ENCODE results near the gene PKLR.
A peak's percentile ranks its signal among the peaks of the same experiment; 100 is the strongest.
"Not testable (repeated sequence)": the region's sequence is repeated elsewhere in the genome, so short reads cannot be mapped to it uniquely, and the experiment has no call there.

The PKLR gene

GRCh38 chr1:155316922-155317321 is 15.7 kb upstream of the PKLR start:
- DNase-seq, result no peak

GRCh38 chr1:155313261-155313660 is 12.0 kb upstream of the PKLR start:
- no peak for DNase-seq

- DNase-seq, result peak; percentile 11 to 50 (median 24)
Measured at GRCh38 chr1:155309423-155310021, 8.3 kb upstream of the PKLR start.

- peak; percentile 99 for DNase-seq
Measured at GRCh38 chr1:155308493-155309422, 7.5 kb upstream of the PKLR start, which contains the start of gene FDPS. TSS of gene FDPS (plus strand) at chr1:155308866. CDS start at chr1:155309790, 924 bp downstream.

- DNase-seq, result peak; percentile 17 to 56 (median 46)
Measured at GRCh38 chr1:155307247-155307740, 6.1 kb upstream of the PKLR start.

GRCh38 chr1:155305881-155306391 is 4.7 kb upstream of the PKLR start:
- no peak for DNase-seq

GRCh38 chr1:155304558-155305063 is 3.4 kb upstream of the PKLR start:
- DNase-seq, result no peak

- DNase-seq, result no peak
Measured at GRCh38 chr1:155300553-155301329, 497 bp downstream of the PKLR start.

GRCh38 chr1:155300024-155300423 is 1.2 kb downstream of the PKLR start:
- no peak for DNase-seq

- DNase-seq, result no peak
Measured at GRCh38 chr1:155297384-155297783, 3.9 kb downstream of the PKLR start.

GRCh38 chr1:155296661-155297060 is 4.6 kb downstream of the PKLR start:
- no peak for DNase-seq

GRCh38 chr1:155295942-155296267 is 5.3 kb downstream of the PKLR start:
- no peak for DNase-seq

GRCh38 chr1:155295183-155295941 is 5.9 kb downstream of the PKLR start:
- DNase-seq, result peak in 1 of 4 experiments; percentile 6

GRCh38 chr1:155294520-155295182 is 6.6 kb downstream of the PKLR start:
- DNase-seq, result peak in 1 of 4 experiments; percentile 13

- DNase-seq, result no peak
Measured at GRCh38 chr1:155293086-155293749, 8.0 kb downstream of the PKLR start.

- DNase-seq, result not testable (repeated sequence)
Measured at GRCh38 chr1:155291006-155291405, 10.2 kb downstream of the PKLR start.

GRCh38 chr1:155287987-155288543 is 13.2 kb downstream of the PKLR start:
- no peak for DNase-seq

GRCh38 chr1:155286544-155286943 is 14.7 kb downstream of the PKLR start:
- no peak for DNase-seq

GRCh38 chr1:155285631-155286044 is 15.6 kb downstream of the PKLR start:
- no peak for DNase-seq

GRCh38 chr1:155285063-155285462 is 16.2 kb downstream of the PKLR start:
- DNase-seq, result no peak
